ENCODE measurements around the gene RNF214. TPM values are rescaled to one million over a fixed set of nuclear protein-coding genes. Genes with fewer than 3 reads are reported as not detected.
"Not testable (repeated sequence)": the region's sequence is repeated elsewhere in the genome, so short reads cannot be mapped to it uniquely, and the experiment has no call there.

RNF214 gene
- total and polyA plus RNA-seq, 2 donors (not counting 1 experiment from before 2014, with no cell fraction given) = 16.0 to 36.1 TPM

DNA sequence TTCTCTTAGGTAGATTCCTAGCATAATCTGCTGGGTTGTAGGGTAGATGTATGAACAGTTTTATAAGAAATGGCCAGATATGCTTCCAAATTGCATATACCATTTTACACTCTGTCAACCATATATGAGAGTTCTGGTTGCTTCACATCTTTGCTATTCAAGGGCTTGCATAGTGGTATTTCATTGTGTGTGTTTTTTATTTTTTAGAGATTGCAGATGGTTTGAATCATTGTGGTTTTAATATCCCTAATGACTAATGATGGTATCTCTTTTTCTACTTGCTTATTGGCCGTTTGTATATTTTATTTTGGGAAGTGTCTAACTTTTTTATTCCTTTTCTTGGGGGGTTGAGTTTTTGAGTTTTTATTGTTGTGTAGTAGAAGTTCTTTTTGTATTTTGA, 26.9 kb downstream of the RNF214 start:
- Mint-ChIP-seq H3K4me1 (no peaks in the 10 kb centered on the region), H3K27me3 (no peaks in the 10 kb centered on the region), H3K4me3 (no peak overlapping the region), H3K27ac (no peak overlapping the region), H3K9me3 (ENCODE audit: insufficient read depth) (no peaks in the 10 kb centered on the region)
- no CpG with 5 or more reads among the region's 1 CpG for WGBS (ENCODE audit: insufficient coverage)
- Histone ChIP-seq H3K9ac (ENCODE audit: low read length) (no peak overlapping the region), H3K27me3 (replicated peaks in 1 of 4; ENCODE audit: control extremely low read depth in 1 of 4, control insufficient read depth in 3 of 4, insufficient read depth in 4 of 4, low read length in 3 of 4) (no peaks in the 10 kb centered on the region), H3K36me3 (replicated peaks in 1 of 2; ENCODE audit: control extremely low read depth in 1 of 2, control insufficient read depth in 1 of 2, extremely low read depth in 1 of 2, insufficient read depth in 2 of 2, low read length in 1 of 2) (peaks cover 0 to 16% of the 10 kb centered on the region in 2 experiments), H3K4me3 (ENCODE audit: control extremely low read depth in 1 of 5, extremely low read depth in 1 of 5, insufficient read depth in 1 of 5, low read depth in 2 of 5, low read length in 4 of 5) (no peak overlapping the region), H4K20me1 (ENCODE audit: control insufficient read depth, insufficient read depth, low read length, poor library complexity, severe bottlenecking) (no peaks in the 10 kb centered on the region), H3K9me3 (ENCODE audit: control extremely low read depth in 1 of 3, control insufficient read depth in 2 of 3, insufficient read depth in 1 of 3, low read length in 2 of 3) (no peaks in the 10 kb centered on the region), H2AFZ (ENCODE audit: insufficient read depth, low read depth, low read length, poor library complexity, severe bottlenecking) (no peak overlapping the region), H3K4me2 (replicated peaks; ENCODE audit: low read depth, low read length, poor library complexity, severe bottlenecking) (no peak overlapping the region), H3K4me1 (ENCODE audit: control insufficient read depth in 2 of 2, insufficient read depth in 2 of 2, low read length in 2 of 2) (no peaks in the 10 kb centered on the region), H3K79me2 (ENCODE audit: control insufficient read depth, insufficient read depth, low read length) (no peaks in the 10 kb centered on the region), H3K27ac (ENCODE audit: low read length in 2 of 2) (no peak overlapping the region)
- DNase-seq (no peak), ATAC-seq (ENCODE audit: low read depth) (no peak)
- TF ChIP-seq, protein P1, sequence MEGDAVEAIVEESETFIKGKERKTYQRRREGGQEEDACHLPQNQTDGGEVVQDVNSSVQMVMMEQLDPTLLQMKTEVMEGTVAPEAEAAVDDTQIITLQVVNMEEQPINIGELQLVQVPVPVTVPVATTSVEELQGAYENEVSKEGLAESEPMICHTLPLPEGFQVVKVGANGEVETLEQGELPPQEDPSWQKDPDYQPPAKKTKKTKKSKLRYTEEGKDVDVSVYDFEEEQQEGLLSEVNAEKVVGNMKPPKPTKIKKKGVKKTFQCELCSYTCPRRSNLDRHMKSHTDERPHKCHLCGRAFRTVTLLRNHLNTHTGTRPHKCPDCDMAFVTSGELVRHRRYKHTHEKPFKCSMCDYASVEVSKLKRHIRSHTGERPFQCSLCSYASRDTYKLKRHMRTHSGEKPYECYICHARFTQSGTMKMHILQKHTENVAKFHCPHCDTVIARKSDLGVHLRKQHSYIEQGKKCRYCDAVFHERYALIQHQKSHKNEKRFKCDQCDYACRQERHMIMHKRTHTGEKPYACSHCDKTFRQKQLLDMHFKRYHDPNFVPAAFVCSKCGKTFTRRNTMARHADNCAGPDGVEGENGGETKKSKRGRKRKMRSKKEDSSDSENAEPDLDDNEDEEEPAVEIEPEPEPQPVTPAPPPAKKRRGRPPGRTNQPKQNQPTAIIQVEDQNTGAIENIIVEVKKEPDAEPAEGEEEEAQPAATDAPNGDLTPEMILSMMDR (IDR thresholded peaks at IDR 0.05) = no peak
- TF ChIP-seq EZH2 (IDR thresholded peaks at IDR 0.05; ENCODE audit: borderline replicate concordance, insufficient read depth, low read depth, low read length, poor library complexity, severe bottlenecking) = no peak
- CTCF ChIA-PET = no interaction called here
- POLR2A ChIA-PET = no interaction called here
- intact Hi-C loops (cut with micrococcal nuclease) = no loop called here

DNA sequence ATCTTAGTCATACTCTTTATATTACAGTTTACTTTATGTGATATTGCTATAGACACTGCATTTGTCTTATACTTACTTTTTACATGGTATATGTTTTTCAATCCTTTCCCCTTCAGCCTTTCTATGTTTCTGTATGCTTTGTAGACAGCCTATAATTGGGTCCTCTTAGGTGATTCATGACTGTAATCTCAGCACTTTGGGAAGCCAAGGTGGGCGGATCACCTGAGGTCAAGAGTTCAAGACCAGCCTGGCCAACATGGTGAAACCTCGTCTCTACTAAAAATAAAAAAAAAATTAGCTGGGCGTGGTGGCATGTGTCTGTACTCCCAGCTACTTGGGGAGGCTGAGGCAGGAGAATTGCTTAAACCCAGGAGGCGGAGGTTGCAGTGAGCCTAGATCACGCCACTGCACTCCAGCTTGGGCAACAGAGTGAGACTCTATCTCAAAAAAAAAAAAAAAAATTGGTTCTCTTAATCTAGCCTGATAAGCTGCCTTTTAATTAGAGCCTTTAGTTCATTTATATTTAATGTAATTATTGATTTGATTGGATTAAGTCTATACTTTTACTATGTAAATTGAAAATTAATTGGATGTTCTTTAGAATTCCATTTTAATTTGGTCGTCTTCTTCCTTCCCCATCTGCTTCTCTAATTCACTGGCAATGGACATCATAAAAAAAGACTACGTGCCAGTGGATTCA, 32.3 kb downstream of the RNF214 start:
- H3K27ac ChIP-seq (ENCODE audit: low read length in 2 of 2); H3K79me2 ChIP-seq (ENCODE audit: control insufficient read depth, insufficient read depth, low read length); H3K4me2 ChIP-seq (replicated peaks; ENCODE audit: low read depth, low read length, poor library complexity, severe bottlenecking); DNase-seq; H3K27me3 Mint-ChIP-seq; H4K20me1 ChIP-seq (ENCODE audit: control insufficient read depth, insufficient read depth, low read length, poor library complexity, severe bottlenecking); H3K4me1 Mint-ChIP-seq; H3K27ac Mint-ChIP-seq; H3K4me3 Mint-ChIP-seq; POLR2A ChIA-PET; H3K9me3 ChIP-seq (ENCODE audit: control extremely low read depth in 1 of 3, control insufficient read depth in 2 of 3, insufficient read depth in 1 of 3, low read length in 2 of 3); H3K4me1 ChIP-seq (ENCODE audit: control insufficient read depth in 2 of 2, insufficient read depth in 2 of 2, low read length in 2 of 2); ATAC-seq (ENCODE audit: low read depth); H3K9ac ChIP-seq (ENCODE audit: low read length); H3K27me3 ChIP-seq (replicated peaks in 1 of 4; ENCODE audit: control extremely low read depth in 1 of 4, control insufficient read depth in 3 of 4, insufficient read depth in 4 of 4, low read length in 3 of 4); CTCF ChIA-PET; intact Hi-C loops (cut with micrococcal nuclease); H3K9me3 Mint-ChIP-seq (ENCODE audit: insufficient read depth); H2AFZ ChIP-seq (ENCODE audit: insufficient read depth, low read depth, low read length, poor library complexity, severe bottlenecking); H3K4me3 ChIP-seq (ENCODE audit: control extremely low read depth in 1 of 5, extremely low read depth in 1 of 5, insufficient read depth in 1 of 5, low read depth in 2 of 5, low read length in 4 of 5): not testable (repeated sequence)
- H3K36me3 ChIP-seq (replicated peaks in 1 of 2; ENCODE audit: control extremely low read depth in 1 of 2, control insufficient read depth in 1 of 2, extremely low read depth in 1 of 2, insufficient read depth in 2 of 2, low read length in 1 of 2) = peaks cover 0 to 17% of the 10 kb centered on the region in 2 experiments
- 100% methylated on average over 2 of the region's 7 CpGs for WGBS (ENCODE audit: insufficient coverage)
